Activated CD4-positive, alpha-beta T cell treated with anti-CD3 and anti-CD28 coated beads for 48 hours (primary cell): ENCODE measurements around the gene FLNB.
"Not testable (repeated sequence)": the region's sequence is repeated elsewhere in the genome, so short reads cannot be mapped to it uniquely, and the experiment has no call there.

Experiments used
- DNase-seq: peaks from one replicate; pipeline ENCODE4 v3.0.0-alpha.2; 2020

Gene FLNB

GRCh38 chr3:58190882-58191281 is 182.7 kb downstream of the FLNB start:
- DNase-seq = no peak

- no peak for DNase-seq
Measured at GRCh38 chr3:58191361-58191991, 183.3 kb downstream of the FLNB start.

GRCh38 chr3:58192069-58192468 is 183.8 kb downstream of the FLNB start:
- DNase-seq = no peak

- no peak for DNase-seq
Measured at GRCh38 chr3:58193682-58194407, 185.6 kb downstream of the FLNB start.

GRCh38 chr3:58197588-58197987 is 189.4 kb downstream of the FLNB start:
- no peak for DNase-seq

- DNase-seq = no peak
Measured at GRCh38 chr3:58198362-58198761, 190.1 kb downstream of the FLNB start.

GRCh38 chr3:58198804-58199203 is 190.6 kb downstream of the FLNB start:
- no peak for DNase-seq

GRCh38 chr3:58200121-58200709 is 192.0 kb downstream of the FLNB start:
- no peak for DNase-seq

- DNase-seq = no peak
Measured at GRCh38 chr3:58200846-58201355, 192.7 kb downstream of the FLNB start.

GRCh38 chr3:58201451-58201850 is 193.2 kb downstream of the FLNB start:
- DNase-seq = not testable (repeated sequence)

GRCh38 chr3:58202917-58203360 is 194.7 kb downstream of the FLNB start:
- DNase-seq = no peak

- DNase-seq = no peak
Measured at GRCh38 chr3:58203541-58203940, 195.3 kb downstream of the FLNB start.

GRCh38 chr3:58204720-58205119 is 196.5 kb downstream of the FLNB start:
- no peak for DNase-seq

GRCh38 chr3:58205981-58206380 is 197.8 kb downstream of the FLNB start:
- no peak for DNase-seq

GRCh38 chr3:58206406-58207011 is 198.3 kb downstream of the FLNB start:
- DNase-seq = peak; percentile 52

GRCh38 chr3:58207954-58208353 is 199.7 kb downstream of the FLNB start:
- no peak for DNase-seq

- DNase-seq = no peak
Measured at GRCh38 chr3:58209933-58210332, 201.7 kb downstream of the FLNB start.

- no peak for DNase-seq
Measured at GRCh38 chr3:58210761-58211460, 202.7 kb downstream of the FLNB start, which contains the start of gene DNASE1L3. Gene DNASE1L3, minus strand, starts transcription at chr3:58210972. Its CDS starts 66 bp downstream, at chr3:58210906.

- DNase-seq = peak; percentile 70
Measured at GRCh38 chr3:58214484-58215316, 206.5 kb downstream of the FLNB start.

- DNase-seq = no peak
Measured at GRCh38 chr3:58215317-58216025, 207.2 kb downstream of the FLNB start.
